SKM-1 treated with dmso at 0.1 percent for 144 hours (cell line): Measurements from ENCODE around the gene MORC2.

Experiments
- DNase-seq: peaks from one replicate; lab custom pipeline; 2025; ENCODE audit not compliant: unreplicated experiment; lab: John Stamatoyannopoulos, UW

The MORC2 gene

GRCh38 chr22:30875481-30876215 lies 92.9 kb downstream of the MORC2 start:
- DNase-seq = no peak
